GM12891 (cell line): ENCODE data around the gene PDXK.

ENCODE experiments used
- POLR2A ChIP-seq: IDR thresholded peaks from 2 replicates; pipeline ENCODE4 v1.6.1; 2011; ENCODE audit warnings: low read depth, low read length, control low read depth
- TAF1 ChIP-seq: IDR thresholded peaks from 2 replicates; pipeline ENCODE4 v1.6.1; 2011; ENCODE audit warnings: low read depth, low read length, control low read depth

DNA sequence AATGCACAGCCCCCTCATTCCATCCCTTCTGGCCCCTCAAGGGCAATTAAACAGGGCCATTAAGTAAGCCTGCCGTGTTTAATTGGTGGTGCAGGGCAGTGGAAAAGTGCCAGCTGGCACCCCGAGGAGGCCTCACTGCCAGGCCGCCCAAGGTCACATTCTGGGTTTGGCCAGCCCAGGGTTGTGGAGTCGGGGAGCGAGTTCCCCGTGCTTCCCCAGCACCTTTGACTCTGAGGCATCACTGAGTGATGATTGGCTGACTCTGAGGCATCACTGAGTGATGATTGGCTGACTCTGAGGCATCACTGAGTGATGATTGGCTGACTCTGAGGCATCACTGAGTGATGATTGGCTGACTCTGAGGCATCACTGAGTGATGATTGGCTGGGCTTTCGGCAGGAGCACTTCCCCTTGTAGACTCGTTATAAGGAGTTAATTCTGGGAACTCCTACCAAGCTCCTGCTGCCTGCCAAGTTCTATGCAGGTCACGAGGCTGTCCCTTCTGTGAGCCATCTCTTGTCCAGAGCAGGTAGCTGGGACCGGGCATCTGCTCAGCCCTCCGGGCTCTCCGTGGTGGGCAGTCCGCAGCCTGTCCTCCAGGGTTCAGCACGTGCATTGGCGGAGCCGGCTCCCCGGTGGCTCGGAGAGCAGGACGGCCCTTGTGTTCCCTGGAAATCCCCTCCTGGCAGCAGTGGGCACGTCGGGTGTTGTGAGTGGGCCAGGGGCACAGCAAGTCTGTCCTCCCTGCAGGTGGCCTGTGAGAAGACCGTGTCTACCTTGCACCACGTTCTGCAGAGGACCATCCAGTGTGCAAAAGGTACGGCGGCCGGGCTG lies 36.2 kb downstream of the PDXK start:
- no peak for TF ChIP-seq TAF1
- no peak for TF ChIP-seq POLR2A
